SK-N-MC (cell line): Measurements from ENCODE around the gene NSL1.

Experiments
- EZH2 ChIP-seq: fragments of 200-600 bp; sonication (generic); IDR thresholded peaks from one replicate; pipeline ENCODE4 v1.6.1; 2017; ENCODE audit warnings: antibody characterized with exemption
- POLR2AphosphoS5 ChIP-seq: IDR thresholded peaks from 2 replicates; pipeline ENCODE4 v1.6.1; 2012; ENCODE audit warnings: mild to moderate bottlenecking, low read depth, low read length, borderline replicate concordance

- TF ChIP-seq EZH2: no peak
- no peak for TF ChIP-seq POLR2AphosphoS5
These were observed 45.0 kb downstream of the NSL1 start for GRCh38 chr1:212746546-212746945.
